ENCODE data around the gene GGCX. TPM values are rescaled to one million over a fixed set of nuclear protein-coding genes. Genes with fewer than 3 reads are reported as not detected.
A peak's percentile ranks its signal among the peaks of the same experiment; 100 is the strongest.

The GGCX gene
- total RNA-seq, 1 experiment from 2014 or later, result 60.5 TPM

DNA sequence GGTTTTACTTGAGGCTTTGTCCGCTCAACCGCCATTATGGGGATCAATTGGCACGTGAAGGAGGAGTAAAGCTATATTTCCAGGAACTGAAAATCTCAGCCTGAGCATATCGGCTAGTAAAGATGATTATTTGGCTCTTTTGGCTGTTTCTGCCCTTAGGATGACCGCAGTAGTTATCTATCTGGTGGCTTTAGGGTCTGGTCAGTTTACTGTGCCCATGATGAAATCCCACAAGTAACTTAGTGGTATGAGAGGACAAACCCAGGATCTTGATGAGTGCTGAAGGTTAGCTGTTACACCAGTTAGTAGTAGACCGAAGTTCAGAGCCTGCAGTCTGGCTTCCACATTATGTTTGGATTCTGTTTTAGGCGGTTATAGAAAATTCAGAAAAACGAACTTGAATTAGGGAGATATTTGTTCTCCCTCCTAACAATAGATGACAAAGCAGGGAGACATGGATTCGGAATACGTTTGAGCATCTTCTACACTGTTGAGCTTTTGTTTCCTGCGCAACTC, 21.1 kb downstream of the GGCX start:
- Histone ChIP-seq H3K27ac (ENCODE audit: low read depth, low read length, poor library complexity, severe bottlenecking) (peak overlapping the region; percentile 99), H3K36me3 (ENCODE audit: insufficient read depth, low read length, poor library complexity, severe bottlenecking) (peaks cover 52% of the 10 kb centered on the region), H3K4me1 (ENCODE audit: insufficient read depth, low read length, poor library complexity, severe bottlenecking) (peaks cover 45% of the 10 kb centered on the region), H3K4me3 (ENCODE audit: low read depth, low read length, poor library complexity, severe bottlenecking) (peak overlapping the region; percentile 93), H3K9me3 (ENCODE audit: low read depth, low read length, poor library complexity, severe bottlenecking) (no peaks in the 10 kb centered on the region), H3K27me3 (replicated peaks; ENCODE audit: insufficient read depth, low read depth, low read length, poor library complexity) (no peaks in the 10 kb centered on the region)
- POLR2A ChIA-PET (ENCODE audit: low non-redundant PET), result interaction anchor here (0.6 kb wide), 1 partner anchor 121 kb away, joined by 3 read pairs; the partner anchor contains the start of gene SH2D6
- intact Hi-C loops (cut with micrococcal nuclease; ENCODE audit: unreplicated experiment), result loop anchor here (10.0 kb wide), 1 partner anchor 215 kb away; the partner anchor contains the start of gene TGOLN2
- DNase-seq (ENCODE audit: low spot score), result peak; percentile 28
- no peak for TF ChIP-seq CTCF (conservative IDR thresholded peaks at IDR 0.05; ENCODE audit: low read depth, low read length)
- TF ChIP-seq EZH2 (IDR thresholded peaks at IDR 0.05; ENCODE audit: borderline replicate concordance, low read depth, low read length, poor library complexity, severe bottlenecking), result no peak
- TSS peak; percentile 23 for BruUV-seq (replicated peaks)
- CTCF ChIA-PET, result interaction anchor here (1.5 kb wide), 1 partner anchor 12 kb away, joined by 3 read pairs; no protein-coding TSS in a partner anchor

DNA sequence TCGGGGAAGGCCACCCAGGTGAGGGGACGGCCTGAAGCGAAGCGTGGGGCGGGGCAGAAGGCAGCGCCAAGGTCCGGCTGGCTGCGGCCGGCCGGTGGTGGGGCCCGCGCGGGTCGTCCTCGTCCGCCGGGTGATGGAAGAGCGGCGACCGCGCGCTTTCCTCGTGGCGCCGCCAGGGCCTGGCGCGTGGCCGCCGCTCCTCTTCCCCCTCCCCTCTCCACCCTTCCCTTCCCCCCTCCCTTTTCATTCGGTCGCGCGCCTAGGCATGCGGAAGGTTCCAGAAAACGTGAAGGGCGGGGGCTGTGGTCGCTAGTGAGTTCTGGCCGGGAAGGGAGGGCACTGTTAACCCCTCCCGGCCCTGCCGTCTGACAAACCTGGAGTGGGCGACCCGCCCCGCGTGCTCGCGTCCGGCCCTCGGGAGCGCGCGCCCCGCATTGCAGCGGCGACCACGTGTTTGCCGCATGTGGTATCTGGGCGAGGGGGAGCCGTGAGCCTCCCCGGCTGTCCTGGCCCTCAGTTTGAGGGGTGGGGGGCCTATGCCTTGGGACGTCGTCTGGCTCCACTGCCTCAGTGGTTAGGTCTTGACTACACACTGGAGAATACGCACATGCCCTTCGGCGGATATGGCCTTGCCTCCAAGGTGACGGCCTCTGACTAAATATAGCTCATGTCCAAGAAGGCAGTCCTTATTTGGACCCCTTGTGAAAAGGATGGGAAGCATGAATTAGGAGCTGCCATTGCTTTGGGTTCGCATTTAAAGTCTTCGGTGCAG, 21.7 kb downstream of the GGCX start:
- CTCF ChIA-PET, result interaction anchor here (0.8 to 1.2 kb wide), 2 partner anchors 12 to 125 kb away, joined by 3 to 5 read pairs; no protein-coding TSS in a partner anchor
- Histone ChIP-seq H3K36me3 (ENCODE audit: insufficient read depth, low read length, poor library complexity, severe bottlenecking) (peaks cover 46% of the 10 kb centered on the region), H3K9me3 (ENCODE audit: low read depth, low read length, poor library complexity, severe bottlenecking) (no peaks in the 10 kb centered on the region), H3K27ac (ENCODE audit: low read depth, low read length, poor library complexity, severe bottlenecking) (peak overlapping the region; percentile 99), H3K4me3 (ENCODE audit: low read depth, low read length, poor library complexity, severe bottlenecking) (peak overlapping the region; percentile 93), H3K27me3 (replicated peaks; ENCODE audit: insufficient read depth, low read depth, low read length, poor library complexity) (no peaks in the 10 kb centered on the region), H3K4me1 (ENCODE audit: insufficient read depth, low read length, poor library complexity, severe bottlenecking) (peaks cover 42% of the 10 kb centered on the region)
- intact Hi-C loops (cut with micrococcal nuclease; ENCODE audit: unreplicated experiment), result loop anchor here (10.0 kb wide), 1 partner anchor 215 kb away; the partner anchor contains the start of gene TGOLN2
- TF ChIP-seq CTCF (conservative IDR thresholded peaks at IDR 0.05; ENCODE audit: low read depth, low read length), result no peak
- no peak for TF ChIP-seq EZH2 (IDR thresholded peaks at IDR 0.05; ENCODE audit: borderline replicate concordance, low read depth, low read length, poor library complexity, severe bottlenecking)
- peak; percentile 82 for DNase-seq (ENCODE audit: low spot score)
- no TSS peak for BruUV-seq (replicated peaks)
- POLR2A ChIA-PET (ENCODE audit: low non-redundant PET), result interaction anchor here (0.6 to 1.0 kb wide), 7 partner anchors 15 to 185 kb away, joined by 3 to 17 read pairs (median 3); partner anchors contain the start of genes ELMOD3, RETSAT and SH2D6

DNA sequence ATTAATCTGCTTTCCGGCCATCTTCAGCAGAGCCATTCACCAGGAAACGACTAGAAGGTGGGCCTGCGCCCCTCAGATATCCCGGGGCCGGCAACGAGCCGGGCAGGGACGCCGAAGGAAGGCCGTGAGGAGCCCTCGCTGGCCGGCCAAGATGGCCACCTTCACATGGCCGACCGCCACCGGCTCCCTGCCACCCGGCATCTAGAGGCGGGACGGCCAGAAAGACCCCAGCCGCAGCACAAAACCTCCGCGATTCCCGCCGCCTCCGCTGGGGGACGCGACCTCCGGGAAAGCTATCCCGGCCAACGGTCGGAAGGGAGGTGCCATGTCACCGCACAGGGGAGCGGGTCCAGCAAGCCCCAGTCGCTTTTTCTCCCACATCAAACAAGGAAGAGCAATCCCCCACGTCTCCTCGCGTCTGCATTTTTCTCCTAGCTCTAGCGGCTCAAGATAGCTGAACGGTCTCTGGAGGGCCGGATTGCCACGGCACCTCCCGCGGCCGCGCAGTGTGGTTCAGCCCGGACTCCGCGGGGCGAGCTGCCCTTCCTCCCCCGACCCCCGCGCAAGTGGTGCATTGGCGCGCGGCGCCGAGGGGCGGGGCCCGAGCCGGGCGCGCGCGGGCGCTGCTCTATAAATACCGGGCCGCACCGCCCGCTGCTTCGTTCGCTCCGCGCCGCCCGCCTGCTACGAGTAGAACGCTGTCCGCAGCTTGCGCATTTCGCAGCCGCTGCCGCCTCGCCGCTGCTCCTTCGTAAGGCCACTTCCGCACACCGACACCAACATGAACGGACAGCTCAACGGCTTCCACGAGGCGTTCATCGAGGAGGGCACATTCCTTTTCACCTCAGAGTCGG, 22.6 kb downstream of the GGCX start, which contains the start of gene MAT2A:
Gene MAT2A, plus strand, starts transcription at position 662 of the 854 bp plus-strand sequence. Its CDS starts 120 bp downstream, at position 782.
- ChIA-PET CTCF (interaction anchor here (0.8 to 1.2 kb wide), 2 partner anchors 13 to 124 kb away, joined by 3 to 5 read pairs; no protein-coding TSS in a partner anchor), POLR2A (ENCODE audit: low non-redundant PET) (interaction anchor here (0.5 to 1.1 kb wide), 16 partner anchors 10 to 451 kb away, joined by 3 to 17 read pairs (median 4); partner anchors contain the start of genes ELMOD3 and RETSAT)
- Histone ChIP-seq H3K27me3 (replicated peaks; ENCODE audit: insufficient read depth, low read depth, low read length, poor library complexity) (no peaks in the 10 kb centered on the region), H3K4me1 (ENCODE audit: insufficient read depth, low read length, poor library complexity, severe bottlenecking) (peaks cover 36% of the 10 kb centered on the region), H3K9me3 (ENCODE audit: low read depth, low read length, poor library complexity, severe bottlenecking) (no peaks in the 10 kb centered on the region), H3K27ac (ENCODE audit: low read depth, low read length, poor library complexity, severe bottlenecking) (peak within 1 kb of the TSS; percentile 99), H3K36me3 (ENCODE audit: insufficient read depth, low read length, poor library complexity, severe bottlenecking) (peaks cover 38% of the 10 kb centered on the region), H3K4me3 (ENCODE audit: low read depth, low read length, poor library complexity, severe bottlenecking) (peak within 1 kb of the TSS; percentile 93)
- BruUV-seq (replicated peaks), result no TSS peak
- TF ChIP-seq CTCF (conservative IDR thresholded peaks at IDR 0.05; ENCODE audit: low read depth, low read length) (peak; percentile 74), EZH2 (IDR thresholded peaks at IDR 0.05; ENCODE audit: borderline replicate concordance, low read depth, low read length, poor library complexity, severe bottlenecking) (no peak)
- DNase-seq (ENCODE audit: low spot score), result peak; percentile 95
- intact Hi-C loops (cut with micrococcal nuclease; ENCODE audit: unreplicated experiment), result no loop called here
